HEK293T (cell line): Measurements from ENCODE around the gene IRAK3.
"Not testable (repeated sequence)": the region's sequence is repeated elsewhere in the genome, so short reads cannot be mapped to it uniquely, and the experiment has no call there.

Source experiments
- CTCF ChIA-PET: fragments of 350-600 bp; formaldehyde crosslinking; extraction: SDS; loops from one replicate; lab custom pipeline; 2021; ENCODE audit warnings: antibody characterized with exemption, inconsistent platforms; lab: Yijun Ruan, JAX
- POLR2A ChIA-PET: fragments of 350-600 bp; formaldehyde crosslinking; extraction: SDS; loops from one replicate; lab custom pipeline; 2020; ENCODE audit warnings: antibody characterized with exemption, inconsistent platforms; lab: Yijun Ruan, JAX
- DNase-seq: peaks from one replicate; pipeline ENCODE4 v3.0.0; 2012; ENCODE audit warnings: mixed read lengths; ENCODE audit errors: extremely low spot score
- ARNT ChIP-seq: fragments of 450-650 bp; IDR thresholded peaks from 2 replicates; pipeline ENCODE4 v1.6.1; 2017; ENCODE audit warnings: mild to moderate bottlenecking
- BHLHE40 ChIP-seq: fragments of 450-650 bp; IDR thresholded peaks from 2 replicates; pipeline ENCODE4 v1.6.1; 2016; ENCODE audit warnings: mild to moderate bottlenecking, moderate library complexity, borderline replicate concordance
- CTBP1 ChIP-seq: fragments of 450-650 bp; IDR thresholded peaks from 2 replicates; pipeline ENCODE4 v1.6.1; 2016; ENCODE audit warnings: borderline replicate concordance
- ELF4 ChIP-seq: fragments of 450-650 bp; IDR thresholded peaks from 2 replicates; pipeline ENCODE4 v1.6.1; 2017; ENCODE audit warnings: antibody characterized with exemption
- FOXA1 ChIP-seq: fragments of 450-650 bp; IDR thresholded peaks from 2 replicates; pipeline ENCODE4 v1.6.1; 2016; ENCODE audit warnings: mild to moderate bottlenecking
- FOXK2 ChIP-seq: fragments of 450-650 bp; IDR thresholded peaks from 2 replicates; pipeline ENCODE4 v1.6.1; 2016; ENCODE audit warnings: mild to moderate bottlenecking
- FOXM1 ChIP-seq: fragments of 450-650 bp; IDR thresholded peaks from 2 replicates; pipeline ENCODE4 v1.6.1; 2017; ENCODE audit warnings: mild to moderate bottlenecking, borderline replicate concordance
- HDGF ChIP-seq: fragments of 450-650 bp; IDR thresholded peaks from 2 replicates; pipeline ENCODE4 v1.6.1; 2017; ENCODE audit warnings: antibody characterized with exemption, borderline replicate concordance
- L3MBTL2 ChIP-seq: fragments of 450-650 bp; conservative IDR thresholded peaks from 2 replicates; pipeline ENCODE4 v1.6.1; 2016; ENCODE audit warnings: mild to moderate bottlenecking
- LEF1 ChIP-seq: fragments of 450-650 bp; IDR thresholded peaks from 2 replicates; pipeline ENCODE4 v1.6.1; 2017; ENCODE audit warnings: mild to moderate bottlenecking, borderline replicate concordance
- NFRKB ChIP-seq: fragments of 450-650 bp; IDR thresholded peaks from 2 replicates; pipeline ENCODE4 v1.6.1; 2016; ENCODE audit warnings: mild to moderate bottlenecking, moderate library complexity
- SP1 ChIP-seq: fragments of 450-650 bp; IDR thresholded peaks from 2 replicates; pipeline ENCODE4 v1.6.1; 2017
- SUZ12 ChIP-seq: fragments of 450-650 bp; IDR thresholded peaks from 2 replicates; pipeline ENCODE4 v1.6.1; 2016; ENCODE audit warnings: mild to moderate bottlenecking
- TARDBP ChIP-seq: fragments of 450-650 bp; IDR thresholded peaks from 2 replicates; pipeline ENCODE4 v1.6.1; 2016
- ZNF384 ChIP-seq: fragments of 450-650 bp; IDR thresholded peaks from 2 replicates; pipeline ENCODE4 v1.6.1; 2016
- TF ChIP-seq, protein P1 (sequence below): fragments of 450-650 bp; IDR thresholded peaks from 2 replicates; pipeline ENCODE4 v1.6.1; 2016

The IRAK3 gene

GRCh38 chr12:66182956-66183355 is 6.1 kb upstream of the IRAK3 start:
- ChIA-PET CTCF (interaction anchor here (0.6 to 1.5 kb wide), 2 partner anchors 14 to 507 kb away, joined by 3 read pairs; no protein-coding TSS in a partner anchor), POLR2A (interaction anchor here (1.9 kb wide), 1 partner anchor 13 kb away, joined by 10 read pairs; the partner anchor contains the start of gene TMBIM4)
- TF ChIP-seq LEF1 (no peak), ZNF384 (no peak), ARNT (no peak), FOXA1 (no peak)
- TF ChIP-seq, protein P1, sequence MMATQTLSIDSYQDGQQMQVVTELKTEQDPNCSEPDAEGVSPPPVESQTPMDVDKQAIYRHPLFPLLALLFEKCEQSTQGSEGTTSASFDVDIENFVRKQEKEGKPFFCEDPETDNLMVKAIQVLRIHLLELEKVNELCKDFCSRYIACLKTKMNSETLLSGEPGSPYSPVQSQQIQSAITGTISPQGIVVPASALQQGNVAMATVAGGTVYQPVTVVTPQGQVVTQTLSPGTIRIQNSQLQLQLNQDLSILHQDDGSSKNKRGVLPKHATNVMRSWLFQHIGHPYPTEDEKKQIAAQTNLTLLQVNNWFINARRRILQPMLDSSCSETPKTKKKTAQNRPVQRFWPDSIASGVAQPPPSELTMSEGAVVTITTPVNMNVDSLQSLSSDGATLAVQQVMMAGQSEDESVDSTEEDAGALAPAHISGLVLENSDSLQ = no peak
- no peak for DNase-seq

GRCh38 chr12:66184822-66185221 is 4.2 kb upstream of the IRAK3 start:
- POLR2A ChIA-PET = interaction anchor here (1.9 kb wide), 1 partner anchor 15 kb away, joined by 10 read pairs; the partner anchor contains the start of gene TMBIM4
- CTCF ChIA-PET, DNase-seq: not testable (repeated sequence)

GRCh38 chr12:66187036-66187435 is 2.0 kb upstream of the IRAK3 start:
- CTCF ChIA-PET = no interaction called here
- TF ChIP-seq SP1 = no peak
- no peak for TF ChIP-seq FOXA1
- no peak for TF ChIP-seq SUZ12
- TF ChIP-seq FOXM1 = no peak
- no peak for TF ChIP-seq TARDBP
- no peak for TF ChIP-seq BHLHE40
- no peak for TF ChIP-seq ZNF384
- DNase-seq = no peak
- POLR2A ChIA-PET = interaction anchor here (1.4 kb wide), 1 partner anchor 18 kb away, joined by 5 read pairs; the partner anchor contains the start of gene TMBIM4

DNA sequence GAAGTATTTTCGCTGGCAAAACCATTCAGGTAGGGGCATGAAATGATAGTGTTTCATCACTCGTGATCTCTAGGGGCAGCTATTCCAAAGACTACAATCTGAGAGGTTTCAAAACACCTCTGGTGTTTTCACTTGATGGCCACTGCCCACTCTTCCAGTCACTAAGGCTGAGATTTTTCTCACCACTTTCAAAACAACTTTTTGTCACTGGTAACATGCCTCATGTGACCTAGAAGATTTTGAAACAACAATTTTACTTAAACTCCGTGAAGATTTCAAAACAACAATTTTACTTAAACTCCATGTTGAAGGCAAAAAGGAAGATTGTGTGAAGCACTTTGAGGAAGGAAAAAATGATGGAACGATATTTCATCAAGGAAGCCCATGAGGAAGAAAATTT is 1.2 kb upstream of the IRAK3 start:
- TF ChIP-seq ZNF384 (no peak), LEF1 (no peak), SUZ12 (no peak), ELF4 (no peak), FOXK2 (no peak), BHLHE40 (no peak), TARDBP (no peak), FOXM1 (no peak), CTBP1 (no peak), NFRKB (no peak), HDGF (no peak), L3MBTL2 (no peak), SP1 (no peak)
- TF ChIP-seq, protein P1 = no peak
- ChIA-PET POLR2A (interaction anchor here (1.4 kb wide), 1 partner anchor 18 kb away, joined by 5 read pairs; the partner anchor contains the start of gene TMBIM4), CTCF (no interaction called here)
- DNase-seq = no peak

DNA sequence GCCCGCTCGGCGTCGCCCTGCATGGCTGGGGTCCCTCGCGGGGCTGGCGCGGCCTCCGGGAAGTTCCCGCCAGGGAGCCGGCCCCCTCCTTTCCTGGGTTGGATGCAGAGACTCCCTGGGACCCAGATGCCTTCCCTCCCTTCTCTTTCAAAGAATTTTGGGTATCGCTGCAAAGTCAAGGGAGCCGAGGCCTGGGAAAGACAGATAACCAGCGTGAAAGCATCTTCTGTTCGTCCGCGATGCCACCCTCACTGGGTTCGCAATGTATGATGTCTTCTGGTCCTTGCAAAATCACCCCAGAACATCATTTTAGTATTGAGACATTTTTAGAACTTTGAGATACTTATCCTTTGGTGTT is 451 bp downstream of the IRAK3 start:
- CTCF ChIA-PET = no interaction called here
- no peak for DNase-seq
- POLR2A ChIA-PET = no interaction called here
- TF ChIP-seq TARDBP (no peak), ELF4 (no peak), HDGF (no peak), CTBP1 (no peak), FOXK2 (no peak), L3MBTL2 (no peak), ARNT (no peak), LEF1 (no peak), ZNF384 (no peak), SUZ12 (no peak), BHLHE40 (no peak), SP1 (no peak), NFRKB (no peak), FOXA1 (no peak), FOXM1 (no peak)
- TF ChIP-seq, protein P1 = no peak

GRCh38 chr12:66189889-66190288 is 875 bp downstream of the IRAK3 start:
- DNase-seq = no peak
- POLR2A ChIA-PET = interaction anchor here (1.3 kb wide), 1 partner anchor 17 kb away, joined by 3 read pairs; no protein-coding TSS in a partner anchor
- TF ChIP-seq FOXK2 = no peak
- TF ChIP-seq ZNF384 = no peak
- no peak for TF ChIP-seq FOXA1
- TF ChIP-seq TARDBP = no peak
- no peak for TF ChIP-seq L3MBTL2
- no peak for TF ChIP-seq NFRKB
- CTCF ChIA-PET = no interaction called here
